HEK293 (cell line): ENCODE measurements around the gene SLC25A11.

Experiments
- EGR2 ChIP-seq: fragments of 450-650 bp; formaldehyde crosslinking; IDR thresholded peaks from 2 replicates; pipeline ENCODE4 v1.5.1; 2016; ENCODE audit warnings: low read depth, missing biosample characterization, missing genetic modification characterization
- ZNF133 ChIP-seq: fragments of 450-650 bp; formaldehyde crosslinking; IDR thresholded peaks from 2 replicates; pipeline ENCODE4 v1.5.1; 2016; ENCODE audit warnings: missing biosample characterization, missing genetic modification characterization
- ZNF626 ChIP-seq: fragments of 450-650 bp; sonication (Bioruptor Pico); formaldehyde crosslinking; IDR thresholded peaks from 2 replicates; pipeline ENCODE4 v1.5.1; 2018; ENCODE audit warnings: missing biosample characterization, missing genetic modification characterization, inconsistent platforms

- TF ChIP-seq ZNF133 (tag by site-specific recombination) (no peak), ZNF626 (tag by site-specific recombination) (no peak), EGR2 (tag by site-specific recombination) (no peak)
Measured at GRCh38 chr17:4928881-4929280, 11.0 kb downstream of the SLC25A11 start.
